GM12878 (cell line): Measurements from ENCODE around the gene HS1BP3. TPM values are rescaled to one million over a fixed set of nuclear protein-coding genes. Genes with fewer than 3 reads are reported as not detected.

ENCODE experiments used
- ATAC-seq: fragments of 200-7000 bp; cut with Tn5 transposase; 3 replicates; pipeline ENCODE4 v1.9.1; 2020; ENCODE audit warnings: mild to moderate bottlenecking, moderate library complexity
- BruUV-seq: library from RNA; stranded (reverse); fragments of 400-500 nt; replicated peaks from 2 replicates; lab custom pipeline; 2021; lab: Mats Ljungman, UMichigan
- CTCF ChIA-PET: fragments of 300-600 bp; sonication (Branson Sonifier 250); formaldehyde crosslinking; extraction: SDS; loops from one replicate; lab custom pipeline; 2021; ENCODE audit warnings: inconsistent platforms; lab: Yijun Ruan, JAX
- POLR2A ChIA-PET: fragments of 350-600 bp; formaldehyde crosslinking; extraction: SDS; loops from one replicate; lab custom pipeline; 2021; ENCODE audit warnings: inconsistent platforms; lab: Charles Lee
- RAD21 ChIA-PET: fragments of 300-600 bp; sonication (Branson Sonifier 250); formaldehyde crosslinking; loops from one replicate; lab custom pipeline; 2023; ENCODE audit warnings: antibody characterized with exemption; ENCODE audit not compliant: unreplicated experiment; lab: Charles Lee
- SMC1A ChIA-PET: fragments of 300-600 bp; sonication (Branson Sonifier 250); formaldehyde crosslinking; loops from one replicate; lab custom pipeline; 2023; ENCODE audit not compliant: unreplicated experiment, uncharacterized antibody; lab: Charles Lee
- DNase-seq: peaks from one replicate; pipeline ENCODE4 v3.0.0-alpha.2; 2011; ENCODE audit warnings: low read depth, low spot score
- FAIRE-seq: peaks from 3 replicates; lab custom pipeline; 2011; peaks lifted over from hg19 to GRCh38; lab: Jason Lieb, UNC
- H2AFZ ChIP-seq: 2 replicates; pipeline ENCODE4 v1.6.0; 2011; ENCODE audit warnings: low read depth, low read length, control low read depth; ENCODE audit not compliant: control insufficient read depth
- H3K27ac ChIP-seq: 2 replicates; pipeline ENCODE4 v1.5.1; 2011; ENCODE audit warnings: control low read depth; ENCODE audit not compliant: control insufficient read depth, insufficient read depth
- H3K27me3 ChIP-seq, 2 experiments: replicated peaks in 1 of 2; 2 replicates each; pipeline versions ENCODE4 v1.6.0 to v1.6.1; 2011; ENCODE audit warnings: low read length in 1 of 2; ENCODE audit not compliant: control insufficient read depth in 2 of 2, insufficient read depth in 2 of 2
- H3K36me3 ChIP-seq, 2 experiments: 2 replicates each; pipeline ENCODE4 v1.5.1; 2011; ENCODE audit warnings: low read length in 1 of 2; ENCODE audit not compliant: control insufficient read depth in 2 of 2, insufficient read depth in 2 of 2
- H3K4me1 ChIP-seq: 2 replicates; pipeline ENCODE4 v1.6.1; 2011; ENCODE audit warnings: mild to moderate bottlenecking, low read length, moderate library complexity, mixed read lengths; ENCODE audit not compliant: control insufficient read depth, insufficient read depth
- H3K4me2 ChIP-seq: 2 replicates; pipeline ENCODE4 v1.6.0; 2011; ENCODE audit warnings: control low read depth; ENCODE audit not compliant: control insufficient read depth, insufficient read depth
- H3K4me3 ChIP-seq: fragments of 200-600 bp; sonication (generic); 2 replicates; pipeline ENCODE4 v1.5.1; 2016
- H3K79me2 ChIP-seq: 2 replicates; pipeline ENCODE4 v1.6.0; 2011; ENCODE audit warnings: low read length; ENCODE audit not compliant: control insufficient read depth, insufficient read depth
- H3K9ac ChIP-seq: 2 replicates; pipeline ENCODE4 v1.8.0; 2011; ENCODE audit warnings: low read length, control low read depth, mixed read lengths; ENCODE audit not compliant: control insufficient read depth, insufficient read depth
- H3K9me3 ChIP-seq: replicated peaks from 3 replicates; pipeline ENCODE4 v1.5.1; 2011; ENCODE audit warnings: mild to moderate bottlenecking, low read length; ENCODE audit not compliant: control insufficient read depth, insufficient read depth
- H4K20me1 ChIP-seq: 2 replicates; pipeline ENCODE4 v1.6.0; 2011; ENCODE audit not compliant: control insufficient read depth, insufficient read depth
- E2F8 ChIP-seq: fragments of 450-650 bp; IDR thresholded peaks from 2 replicates; pipeline ENCODE4 v1.6.1; 2018; ENCODE audit warnings: mild to moderate bottlenecking, low read depth, moderate library complexity; ENCODE audit not compliant: partially characterized antibody
- EZH2 ChIP-seq: IDR thresholded peaks from 2 replicates; pipeline ENCODE4 v1.6.1; 2012; ENCODE audit warnings: low read depth, mild to moderate bottlenecking, control low read depth, inconsistent platforms, low read length, borderline replicate concordance; ENCODE audit not compliant: control insufficient read depth
- HDGF ChIP-seq: fragments of 450-650 bp; IDR thresholded peaks from 2 replicates; pipeline ENCODE4 v1.6.1; 2016; ENCODE audit warnings: antibody characterized with exemption
- IRF3 ChIP-seq: fragments of 450-650 bp; IDR thresholded peaks from 2 replicates; pipeline ENCODE4 v1.6.1; 2014; ENCODE audit warnings: mild to moderate bottlenecking
- LARP7 ChIP-seq: fragments of 450-650 bp; IDR thresholded peaks from 2 replicates; pipeline ENCODE4 v1.6.1; 2017; ENCODE audit warnings: mild to moderate bottlenecking
- MEF2A ChIP-seq: IDR thresholded peaks from 2 replicates; pipeline ENCODE4 v1.6.1; 2011; ENCODE audit warnings: low read depth, mild to moderate bottlenecking, low read length, moderate library complexity; ENCODE audit not compliant: insufficient read depth
- SMAD5 ChIP-seq: IDR thresholded peaks from 2 replicates; pipeline ENCODE4 v1.6.1; 2016; ENCODE audit warnings: antibody characterized with exemption, low read depth
- SP1 ChIP-seq: IDR thresholded peaks from one replicate; pipeline ENCODE4 v1.6.1; 2011; ENCODE audit warnings: low read depth, low read length
- TCF12 ChIP-seq: IDR thresholded peaks from 2 replicates; pipeline ENCODE4 v1.6.1; 2011; ENCODE audit warnings: low read depth, mild to moderate bottlenecking, low read length
- USF2 ChIP-seq: IDR thresholded peaks from 2 replicates; pipeline ENCODE4 v1.6.1; 2011; ENCODE audit warnings: low read depth, low read length, improper control_type of control experiment, borderline replicate concordance
- ZBTB11 ChIP-seq: fragments of 450-650 bp; formaldehyde crosslinking; IDR thresholded peaks from 2 replicates; pipeline ENCODE4 v1.5.0; 2022; ENCODE audit warnings: mild to moderate bottlenecking, missing genetic modification characterization
- ZNF622 ChIP-seq: fragments of 450-650 bp; IDR thresholded peaks from 2 replicates; pipeline ENCODE4 v1.6.1; 2017; ENCODE audit warnings: mild to moderate bottlenecking, inconsistent platforms
- WGBS: methylation state at CpG from one replicate; pipeline ENCODE4 v1.1.6; 2016; ENCODE audit warnings: low lambda C conversion rate; ENCODE audit not compliant: insufficient replicate concordance, insufficient coverage; ENCODE audit errors: missing lambda C conversion rate; 5-methylcytosine and 5-hydroxymethylcytosine counted together
- in situ Hi-C: fragments of 300-500 bp; cut with MboI; formaldehyde crosslinking; loops from 9 replicates; pipeline ENCODE4 v1.14.3; 2018; ENCODE audit warnings: mixed read lengths
- intact Hi-C: fragments of 100-400 bp; cut with micrococcal nuclease; formaldehyde crosslinking; loops from one replicate; pipeline ENCODE4 v1.14.2; 2022; ENCODE audit not compliant: unreplicated experiment
- polyA plus RNA-seq, 11 experiments: library from polyadenylated mRNA; depleted of rRNA in 4 of 11; unstranded in 6 of 11; stranded (reverse) in 5 of 11; fragments of >200 nt; fragmentation: Nextera tagmentation in 4 of 11; fragmentation: Illumina TruSeq in 1 of 11; extraction: Ambion mirVana in 4 of 11; extraction: Trizol in 1 of 11; gene quantifications; 1 replicate in 1 of 11; 2 replicates in 10 of 11; pipeline versions ENCODE4 v1.2.1 to v1.2.3, GENCODE V29; 2011 to 2016; ENCODE audit warnings: inconsistent platforms in 2 of 11, missing spikeins in 2 of 11, low read depth in 1 of 11
- total RNA-seq, 4 experiments: library from RNA; depleted of rRNA in 3 of 4; stranded (reverse); fragments of >200 nt in 3 of 4; fragmentation: Illumina TruSeq in 1 of 4; extraction: Trizol in 1 of 4; gene quantifications; 2 replicates each; pipeline versions ENCODE4 v1.2.1 to v1.2.3, GENCODE V29; 2013 to 2021

The HS1BP3 gene
- total and polyA plus RNA-seq, 10 of the 15 experiments (the other 5 are each of a cell fraction or from before 2014, with no cell fraction given) = 0.47 to 7.2 (median 4.6) TPM

- H4K20me1 ChIP-seq = no peaks in the 10 kb centered on the region
- no peaks in the 10 kb centered on the region for H3K36me3 ChIP-seq
- DNase-seq (no peak), FAIRE-seq (no peak), ATAC-seq (no peak)
- SMC1A ChIA-PET = interaction anchor here (1.3 kb wide), 1 partner anchor 44 kb away, joined by 3 read pairs; no protein-coding TSS in a partner anchor
- intact Hi-C loops (no loop called here), in situ Hi-C loops (no loop called here)
- no TSS peak for BruUV-seq
- no peaks in the 10 kb centered on the region for H3K9me3 ChIP-seq
- H2AFZ ChIP-seq = no peak overlapping the region
- no peaks in the 10 kb centered on the region; a peak in 1 of 4 replicates for H3K27me3 ChIP-seq
- 51% methylated on average over 13 of the region's 13 CpGs for whole genome bisulfite sequencing
- no peak overlapping the region for H3K4me2 ChIP-seq
- RAD21 ChIA-PET = interaction anchor here (0.9 kb wide), 1 partner anchor 122 kb away, joined by 3 read pairs; the partner anchor contains the start of gene RHOB
- POLR2A ChIA-PET = no interaction called here
- no peak overlapping the region for H3K9ac ChIP-seq
- no peaks in the 10 kb centered on the region for H3K79me2 ChIP-seq
- H3K4me3 ChIP-seq = no peak overlapping the region
- peaks cover 8% of the 10 kb centered on the region for H3K4me1 ChIP-seq
- CTCF ChIA-PET = interaction anchor here (1.2 kb wide), 1 partner anchor 27 kb away, joined by 4 read pairs; no protein-coding TSS in a partner anchor
- no peak overlapping the region for H3K27ac ChIP-seq
- TF ChIP-seq LARP7 (no peak), IRF3 (no peak), E2F8 (no peak), SP1 (no peak), SMAD5 (no peak), USF2 (no peak), HDGF (no peak), ZNF622 (no peak), MEF2A (no peak), ZBTB11 (no peak), EZH2 (no peak), TCF12 (no peak)
These were observed 82.1 kb downstream of the HS1BP3 start for GRCh38 chr2:20568501-20569463.
